Retinal pigment epithelial cell (primary cell): Measurements from ENCODE around the gene TMEM141.
"Not testable (repeated sequence)": the region's sequence is repeated elsewhere in the genome, so short reads cannot be mapped to it uniquely, and the experiment has no call there.

Source experiments
- DNase-seq: peaks from one replicate; pipeline ENCODE4 v3.0.0-alpha.2; 2010; ENCODE audit warnings: low read depth
- H3K4me3 ChIP-seq: 2 replicates; pipeline ENCODE4 v1.5.1; 2011; ENCODE audit warnings: mild to moderate bottlenecking, low read length, control low read depth, moderate library complexity
- CTCF ChIP-seq: conservative IDR thresholded peaks from 2 replicates; pipeline ENCODE4 v1.5.1; 2011; ENCODE audit warnings: low read depth, low read length, control low read depth, inconsistent platforms

The TMEM141 gene

DNA sequence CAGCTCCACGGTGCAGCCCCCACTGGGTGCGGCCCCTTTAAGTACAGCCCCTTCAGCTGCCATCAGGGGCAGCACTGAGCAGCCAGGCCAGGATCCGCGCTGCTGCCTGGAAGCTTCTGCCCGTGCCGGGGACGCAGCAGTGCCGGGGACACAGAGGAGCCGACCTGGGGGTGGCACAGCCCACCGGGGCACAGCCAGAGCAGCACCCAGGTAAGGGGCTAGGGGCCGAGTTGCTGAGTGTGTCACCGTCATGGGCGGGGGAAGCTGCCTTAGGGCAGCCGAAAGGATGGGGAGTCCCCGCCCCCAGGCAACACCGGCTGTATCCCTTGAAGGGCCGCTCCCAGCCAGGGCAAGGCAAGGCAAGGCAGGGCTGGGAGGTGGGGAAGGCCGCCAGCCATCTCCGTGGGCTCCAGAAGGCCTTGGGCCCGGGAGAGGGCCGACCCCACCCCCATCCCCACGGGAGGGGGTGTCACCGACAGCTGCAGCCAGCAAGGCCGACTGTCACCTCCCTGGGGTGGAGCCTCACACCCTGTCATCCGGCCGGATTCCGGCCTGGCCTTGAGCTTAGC lies 51.3 kb downstream of the TMEM141 start, which contains the start of gene AJM1:
AJM1 (plus strand) TSS at position 99 of the 569 bp plus-strand sequence. CDS start 1,937 bp downstream, outside the sequence.
- H3K4me3 ChIP-seq = peak within 1 kb of the TSS; percentile 37
- not testable (repeated sequence) for DNase-seq
- peak; percentile 84 for TF ChIP-seq CTCF
